Measurements from ENCODE around the gene C1QL3. TPM values are rescaled to one million over a fixed set of nuclear protein-coding genes. Genes with fewer than 3 reads are reported as not detected.

The C1QL3 gene
- polyA plus RNA-seq, 1 donor from 2014 or later: 0.57 TPM

DNA sequence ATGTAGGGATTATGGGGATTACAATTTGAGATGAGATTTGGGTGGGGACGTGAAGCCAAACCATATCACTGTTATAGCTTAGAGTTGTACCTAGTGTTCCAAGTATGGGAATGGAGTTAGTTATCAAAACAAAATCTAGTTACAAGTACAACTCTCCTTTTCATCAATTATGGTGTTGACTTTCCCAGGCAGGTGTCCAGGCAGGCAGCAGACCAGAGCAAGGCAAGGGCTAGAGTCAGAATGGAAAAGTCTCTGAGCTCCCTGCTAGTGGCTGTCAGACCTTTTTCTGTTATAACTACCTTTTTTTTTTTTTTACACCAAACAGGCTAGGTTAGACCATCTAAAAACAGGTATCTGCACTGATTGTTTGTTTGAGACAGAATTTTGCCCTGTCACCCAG lies 55.7 kb downstream of the C1QL3 start:
- H3K36me3 ChIP-seq (ENCODE audit: insufficient read depth, low read length): no peaks in the 10 kb centered on the region

More for the DNA sequence above, 55.7 kb downstream of the C1QL3 start:
- H4K20me1 ChIP-seq (ENCODE audit: insufficient read depth): no peaks in the 10 kb centered on the region
- no peak overlapping the region for H3K4me2 ChIP-seq (ENCODE audit: low read length)
- H3K27me3 ChIP-seq (ENCODE audit: insufficient read depth, low read depth, low read length): no peaks in the 10 kb centered on the region
- H3K9me2 ChIP-seq (ENCODE audit: insufficient read depth, low read length): no peaks in the 10 kb centered on the region
- H3K79me2 ChIP-seq (replicated peaks; ENCODE audit: insufficient read depth, low read length): no peaks in the 10 kb centered on the region
- H3K27ac ChIP-seq (ENCODE audit: low read length): no peak overlapping the region
- no peak for TF ChIP-seq REST (IDR thresholded peaks at IDR 0.05; ENCODE audit: borderline replicate concordance)
- no peak for TF ChIP-seq CTCF (IDR thresholded peaks at IDR 0.05; ENCODE audit: poor library complexity, severe bottlenecking)
- TF ChIP-seq EZH2 (IDR thresholded peaks at IDR 0.05; ENCODE audit: borderline replicate concordance, insufficient read depth, low read length, poor library complexity, severe bottlenecking): no peak
- TF ChIP-seq POLR2AphosphoS5 (IDR thresholded peaks at IDR 0.05): no peak
- TF ChIP-seq EP300 (conservative IDR thresholded peaks at IDR 0.05; ENCODE audit: poor library complexity, severe bottlenecking): no peak
- no peak for TF ChIP-seq SMC3 (conservative IDR thresholded peaks at IDR 0.05; ENCODE audit: poor library complexity)
- no peak for TF ChIP-seq TAF1 (IDR thresholded peaks at IDR 0.05; ENCODE audit: low read depth)
- no peak for TF ChIP-seq RAD21 (conservative IDR thresholded peaks at IDR 0.05)
- no peak for TF ChIP-seq MXI1 (conservative IDR thresholded peaks at IDR 0.05; ENCODE audit: poor library complexity, severe bottlenecking)
- no peak overlapping the region for H3K4me3 ChIP-seq (ENCODE audit: low read length)
- H3F3A ChIP-seq (ENCODE audit: insufficient read depth, low read length, poor library complexity, severe bottlenecking): no peaks in the 10 kb centered on the region
- H2AFZ ChIP-seq (ENCODE audit: low read depth, low read length): no peak overlapping the region
- no peak overlapping the region for H3K9ac ChIP-seq (ENCODE audit: low read length)
- H3K9me3 ChIP-seq (ENCODE audit: low read length): no peaks in the 10 kb centered on the region

Small RNAs within 50 kb of the gene (small RNA-seq; reads per million reads assigned to genes)
- gene RNU2-18P: 0.03 to 10.5 (median 0.97) reads per million in 3 experiments

Other genes starting within 250 kb of the C1QL3 start
- not detected in 2 replicates for gene PTER, start 84.9 kb downstream of the C1QL3 start, polyA plus RNA-seq

Data from neural cell (in vitro differentiated cells).